22Rv1 (cell line): Measurements from ENCODE around the gene SLC1A3.

ENCODE experiments used
- H3K27ac ChIP-seq: fragments of 450-650 bp; 2 replicates; pipeline ENCODE4 v1.5.1; 2017
- CTCF ChIP-seq: fragments of 450-650 bp; IDR thresholded peaks from 2 replicates; pipeline ENCODE4 v1.5.1; 2017; ENCODE audit warnings: mild to moderate bottlenecking
- ZFX ChIP-seq: fragments of 450-650 bp; IDR thresholded peaks from 2 replicates; pipeline ENCODE4 v1.6.1; 2017; ENCODE audit warnings: antibody characterized with exemption, borderline replicate concordance

Gene SLC1A3

GRCh38 chr5:36706662-36707061 is 100.3 kb downstream of the SLC1A3 start:
- TF ChIP-seq CTCF (no peak), ZFX (no peak)

GRCh38 chr5:36708996-36709395 is 102.6 kb downstream of the SLC1A3 start:
- TF ChIP-seq CTCF: no peak
- TF ChIP-seq ZFX: no peak

More at GRCh38 chr5:36706662-36707061, 100.3 kb downstream of the SLC1A3 start:
- no peak overlapping the region for H3K27ac ChIP-seq

GRCh38 chr5:36710039-36710438 is 103.6 kb downstream of the SLC1A3 start:
- H3K27ac ChIP-seq: no peak overlapping the region
- TF ChIP-seq CTCF (no peak), ZFX (no peak)

More at GRCh38 chr5:36708996-36709395, 102.6 kb downstream of the SLC1A3 start:
- H3K27ac ChIP-seq: no peak overlapping the region

GRCh38 chr5:36712706-36713105 is 106.3 kb downstream of the SLC1A3 start:
- TF ChIP-seq ZFX (no peak), CTCF (no peak)
- H3K27ac ChIP-seq: no peak overlapping the region

- TF ChIP-seq ZFX: no peak
- TF ChIP-seq CTCF: no peak
- H3K27ac ChIP-seq: no peak overlapping the region
Measured at GRCh38 chr5:36713541-36713940, 107.1 kb downstream of the SLC1A3 start.

- no peak overlapping the region for H3K27ac ChIP-seq
- no peak for TF ChIP-seq ZFX
- TF ChIP-seq CTCF: no peak
Measured at GRCh38 chr5:36717131-36717695, 110.8 kb downstream of the SLC1A3 start.

- no peak for TF ChIP-seq CTCF
- TF ChIP-seq ZFX: no peak
- H3K27ac ChIP-seq: no peak overlapping the region
Measured at GRCh38 chr5:36719282-36719681, 112.9 kb downstream of the SLC1A3 start.
